ENCODE measurements around the gene SIDT2.
"Not testable (repeated sequence)": the region's sequence is repeated elsewhere in the genome, so short reads cannot be mapped to it uniquely, and the experiment has no call there.

DNA sequence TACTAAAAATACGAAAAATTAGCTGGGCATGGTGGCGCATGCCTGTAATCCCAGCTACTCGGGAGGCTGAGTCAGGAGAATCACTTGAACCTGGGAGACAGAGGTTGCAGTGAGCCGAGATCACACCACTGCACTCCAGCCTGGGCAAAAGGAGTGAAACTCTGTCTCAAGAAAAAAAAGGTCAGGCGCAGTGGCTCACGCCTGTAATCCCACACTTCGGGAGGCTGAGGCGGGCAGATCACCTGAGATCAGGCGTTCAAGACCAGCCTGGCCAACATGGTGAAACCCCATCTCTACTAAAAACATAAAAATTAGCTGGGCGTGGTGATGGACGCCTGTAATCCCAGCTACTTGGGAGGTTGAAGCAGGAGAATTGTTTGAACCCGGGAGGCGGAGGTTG lies 4.6 kb downstream of the SIDT2 start:
- TF ChIP-seq, protein P1, sequence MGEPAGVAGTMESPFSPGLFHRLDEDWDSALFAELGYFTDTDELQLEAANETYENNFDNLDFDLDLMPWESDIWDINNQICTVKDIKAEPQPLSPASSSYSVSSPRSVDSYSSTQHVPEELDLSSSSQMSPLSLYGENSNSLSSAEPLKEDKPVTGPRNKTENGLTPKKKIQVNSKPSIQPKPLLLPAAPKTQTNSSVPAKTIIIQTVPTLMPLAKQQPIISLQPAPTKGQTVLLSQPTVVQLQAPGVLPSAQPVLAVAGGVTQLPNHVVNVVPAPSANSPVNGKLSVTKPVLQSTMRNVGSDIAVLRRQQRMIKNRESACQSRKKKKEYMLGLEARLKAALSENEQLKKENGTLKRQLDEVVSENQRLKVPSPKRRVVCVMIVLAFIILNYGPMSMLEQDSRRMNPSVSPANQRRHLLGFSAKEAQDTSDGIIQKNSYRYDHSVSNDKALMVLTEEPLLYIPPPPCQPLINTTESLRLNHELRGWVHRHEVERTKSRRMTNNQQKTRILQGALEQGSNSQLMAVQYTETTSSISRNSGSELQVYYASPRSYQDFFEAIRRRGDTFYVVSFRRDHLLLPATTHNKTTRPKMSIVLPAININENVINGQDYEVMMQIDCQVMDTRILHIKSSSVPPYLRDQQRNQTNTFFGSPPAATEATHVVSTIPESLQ (CRISPR knock-in tag; IDR thresholded peaks at IDR 0.05) = not testable (repeated sequence)
- TF ChIP-seq, protein P2, sequence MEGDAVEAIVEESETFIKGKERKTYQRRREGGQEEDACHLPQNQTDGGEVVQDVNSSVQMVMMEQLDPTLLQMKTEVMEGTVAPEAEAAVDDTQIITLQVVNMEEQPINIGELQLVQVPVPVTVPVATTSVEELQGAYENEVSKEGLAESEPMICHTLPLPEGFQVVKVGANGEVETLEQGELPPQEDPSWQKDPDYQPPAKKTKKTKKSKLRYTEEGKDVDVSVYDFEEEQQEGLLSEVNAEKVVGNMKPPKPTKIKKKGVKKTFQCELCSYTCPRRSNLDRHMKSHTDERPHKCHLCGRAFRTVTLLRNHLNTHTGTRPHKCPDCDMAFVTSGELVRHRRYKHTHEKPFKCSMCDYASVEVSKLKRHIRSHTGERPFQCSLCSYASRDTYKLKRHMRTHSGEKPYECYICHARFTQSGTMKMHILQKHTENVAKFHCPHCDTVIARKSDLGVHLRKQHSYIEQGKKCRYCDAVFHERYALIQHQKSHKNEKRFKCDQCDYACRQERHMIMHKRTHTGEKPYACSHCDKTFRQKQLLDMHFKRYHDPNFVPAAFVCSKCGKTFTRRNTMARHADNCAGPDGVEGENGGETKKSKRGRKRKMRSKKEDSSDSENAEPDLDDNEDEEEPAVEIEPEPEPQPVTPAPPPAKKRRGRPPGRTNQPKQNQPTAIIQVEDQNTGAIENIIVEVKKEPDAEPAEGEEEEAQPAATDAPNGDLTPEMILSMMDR (IDR thresholded peaks at IDR 0.05) = not testable (repeated sequence)
- TF ChIP-seq SP1 (CRISPR knock-in tag; conservative IDR thresholded peaks at IDR 0.05); TCF7 (CRISPR knock-in tag; IDR thresholded peaks at IDR 0.05; ENCODE audit: low read depth); EMX1 (CRISPR knock-in tag; IDR thresholded peaks at IDR 0.05); FOXP1 (CRISPR knock-in tag; IDR thresholded peaks at IDR 0.05; ENCODE audit: borderline replicate concordance); ATF1 (CRISPR knock-in tag; IDR thresholded peaks at IDR 0.05): not testable (repeated sequence)
- TF ChIP-seq, protein P3, sequence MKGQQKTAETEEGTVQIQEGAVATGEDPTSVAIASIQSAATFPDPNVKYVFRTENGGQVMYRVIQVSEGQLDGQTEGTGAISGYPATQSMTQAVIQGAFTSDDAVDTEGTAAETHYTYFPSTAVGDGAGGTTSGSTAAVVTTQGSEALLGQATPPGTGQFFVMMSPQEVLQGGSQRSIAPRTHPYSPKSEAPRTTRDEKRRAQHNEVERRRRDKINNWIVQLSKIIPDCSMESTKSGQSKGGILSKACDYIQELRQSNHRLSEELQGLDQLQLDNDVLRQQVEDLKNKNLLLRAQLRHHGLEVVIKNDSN (CRISPR knock-in tag; IDR thresholded peaks at IDR 0.05) = not testable (repeated sequence)
- TF ChIP-seq, protein P4, sequence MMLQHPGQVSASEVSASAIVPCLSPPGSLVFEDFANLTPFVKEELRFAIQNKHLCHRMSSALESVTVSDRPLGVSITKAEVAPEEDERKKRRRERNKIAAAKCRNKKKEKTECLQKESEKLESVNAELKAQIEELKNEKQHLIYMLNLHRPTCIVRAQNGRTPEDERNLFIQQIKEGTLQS (CRISPR knock-in tag; conservative IDR thresholded peaks at IDR 0.05) = not testable (repeated sequence)
- TF ChIP-seq, protein P5, sequence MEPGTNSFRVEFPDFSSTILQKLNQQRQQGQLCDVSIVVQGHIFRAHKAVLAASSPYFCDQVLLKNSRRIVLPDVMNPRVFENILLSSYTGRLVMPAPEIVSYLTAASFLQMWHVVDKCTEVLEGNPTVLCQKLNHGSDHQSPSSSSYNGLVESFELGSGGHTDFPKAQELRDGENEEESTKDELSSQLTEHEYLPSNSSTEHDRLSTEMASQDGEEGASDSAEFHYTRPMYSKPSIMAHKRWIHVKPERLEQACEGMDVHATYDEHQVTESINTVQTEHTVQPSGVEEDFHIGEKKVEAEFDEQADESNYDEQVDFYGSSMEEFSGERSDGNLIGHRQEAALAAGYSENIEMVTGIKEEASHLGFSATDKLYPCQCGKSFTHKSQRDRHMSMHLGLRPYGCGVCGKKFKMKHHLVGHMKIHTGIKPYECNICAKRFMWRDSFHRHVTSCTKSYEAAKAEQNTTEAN (CRISPR knock-in tag; IDR thresholded peaks at IDR 0.05) = not testable (repeated sequence)
- TF ChIP-seq, protein P6, sequence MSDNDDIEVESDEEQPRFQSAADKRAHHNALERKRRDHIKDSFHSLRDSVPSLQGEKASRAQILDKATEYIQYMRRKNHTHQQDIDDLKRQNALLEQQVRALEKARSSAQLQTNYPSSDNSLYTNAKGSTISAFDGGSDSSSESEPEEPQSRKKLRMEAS (CRISPR knock-in tag; IDR thresholded peaks at IDR 0.05) = not testable (repeated sequence)

Measured in WTC11 (cell line).